ENCODE results near the gene WHAMM. TPM values are rescaled to one million over a fixed set of nuclear protein-coding genes. Genes with fewer than 3 reads are reported as not detected.
A peak's percentile ranks its signal among the peaks of the same experiment; 100 is the strongest.

The WHAMM gene
- total and polyA plus RNA-seq, 4 donors: 4.2 to 10.4 (median 6.6) TPM

GRCh38 chr15:82790321-82790720 is 19.1 kb upstream of the WHAMM start:
- no peaks in the 10 kb centered on the region for H3K4me1 ChIP-seq (ENCODE audit: control insufficient read depth in 5 of 5, insufficient read depth in 5 of 5, low read length in 5 of 5)
- H3K36me3 ChIP-seq (ENCODE audit: control insufficient read depth in 4 of 4, insufficient read depth in 4 of 4, low read length in 4 of 4): peaks cover 0 to 2% (median 0%) of the 10 kb centered on the region in 4 donors
- WGBS, 2 donors: 93 to 97% methylated on average over 11 of the region's 11 CpGs
- no peak for TF ChIP-seq CTCF (IDR thresholded peaks at IDR 0.05; ENCODE audit: control extremely low read depth, extremely low read depth)
- H3K27ac ChIP-seq (ENCODE audit: low read depth in 1 of 2, low read length in 1 of 2): no peak overlapping the region
- no peak overlapping the region for H3K4me3 ChIP-seq
- H3K27me3 ChIP-seq (ENCODE audit: control insufficient read depth in 3 of 3, insufficient read depth in 3 of 3, low read length in 2 of 3): no peaks in the 10 kb centered on the region
- peaks cover 0 to 2% (median 0%) of the 10 kb centered on the region in 4 donors for H3K9me3 ChIP-seq (ENCODE audit: control insufficient read depth in 4 of 4, insufficient read depth in 3 of 4, low read length in 3 of 4)
- no peak overlapping the region for H3K9ac ChIP-seq (ENCODE audit: insufficient read depth in 1 of 2, low read length in 2 of 2)
- ATAC-seq (ENCODE audit: insufficient read depth, low FRiP score): no peak
- DNase-seq: no peak

GRCh38 chr15:82792068-82792467 is 17.4 kb upstream of the WHAMM start:
- H3K4me1 ChIP-seq (ENCODE audit: control insufficient read depth in 5 of 5, insufficient read depth in 5 of 5, low read length in 5 of 5): no peaks in the 10 kb centered on the region
- DNase-seq (no peak), ATAC-seq (ENCODE audit: insufficient read depth, low FRiP score) (no peak)
- H3K9me3 ChIP-seq (ENCODE audit: control insufficient read depth in 4 of 4, insufficient read depth in 3 of 4, low read length in 3 of 4): peaks cover 0 to 2% (median 0%) of the 10 kb centered on the region in 4 donors
- TF ChIP-seq CTCF (IDR thresholded peaks at IDR 0.05; ENCODE audit: control extremely low read depth, extremely low read depth): no peak
- H3K9ac ChIP-seq (ENCODE audit: insufficient read depth in 1 of 2, low read length in 2 of 2): no peak overlapping the region
- WGBS, 2 donors: 72 to 84% methylated on average over 1 of the region's 1 CpG
- H3K36me3 ChIP-seq (ENCODE audit: control insufficient read depth in 4 of 4, insufficient read depth in 4 of 4, low read length in 4 of 4): no peaks in the 10 kb centered on the region
- H3K27ac ChIP-seq (ENCODE audit: low read depth in 1 of 2, low read length in 1 of 2): peak overlapping the region in 1 of 2 donors; percentile 30
- H3K4me3 ChIP-seq: no peak overlapping the region
- no peaks in the 10 kb centered on the region for H3K27me3 ChIP-seq (ENCODE audit: control insufficient read depth in 3 of 3, insufficient read depth in 3 of 3, low read length in 2 of 3)

GRCh38 chr15:82793737-82794136 is 15.7 kb upstream of the WHAMM start:
- H3K36me3 ChIP-seq (ENCODE audit: control insufficient read depth in 4 of 4, insufficient read depth in 4 of 4, low read length in 4 of 4): no peaks in the 10 kb centered on the region
- DNase-seq (no peak), ATAC-seq (ENCODE audit: insufficient read depth, low FRiP score) (no peak)
- H3K27ac ChIP-seq (ENCODE audit: low read depth in 1 of 2, low read length in 1 of 2): no peak overlapping the region
- peaks cover 0 to 2% (median 0%) of the 10 kb centered on the region in 3 donors for H3K27me3 ChIP-seq (ENCODE audit: control insufficient read depth in 3 of 3, insufficient read depth in 3 of 3, low read length in 2 of 3)
- H3K4me1 ChIP-seq (ENCODE audit: control insufficient read depth in 5 of 5, insufficient read depth in 5 of 5, low read length in 5 of 5): no peaks in the 10 kb centered on the region
- peaks cover 0 to 2% (median 0%) of the 10 kb centered on the region in 4 donors for H3K9me3 ChIP-seq (ENCODE audit: control insufficient read depth in 4 of 4, insufficient read depth in 3 of 4, low read length in 3 of 4)
- no peak overlapping the region for H3K9ac ChIP-seq (ENCODE audit: insufficient read depth in 1 of 2, low read length in 2 of 2)
- TF ChIP-seq CTCF (IDR thresholded peaks at IDR 0.05; ENCODE audit: control extremely low read depth, extremely low read depth): no peak
- H3K4me3 ChIP-seq: no peak overlapping the region

GRCh38 chr15:82798104-82798503 is 11.3 kb upstream of the WHAMM start:
- no peaks in the 10 kb centered on the region for H3K9me3 ChIP-seq (ENCODE audit: control insufficient read depth in 4 of 4, insufficient read depth in 3 of 4, low read length in 3 of 4)
- no peak overlapping the region for H3K4me3 ChIP-seq
- TF ChIP-seq CTCF (IDR thresholded peaks at IDR 0.05; ENCODE audit: control extremely low read depth, extremely low read depth): no peak
- DNase-seq: no peak
- no peak overlapping the region for H3K9ac ChIP-seq (ENCODE audit: insufficient read depth in 1 of 2, low read length in 2 of 2)
- ATAC-seq (ENCODE audit: insufficient read depth, low FRiP score): no peak
- no peak overlapping the region for H3K27ac ChIP-seq (ENCODE audit: low read depth in 1 of 2, low read length in 1 of 2)
- H3K36me3 ChIP-seq (ENCODE audit: control insufficient read depth in 4 of 4, insufficient read depth in 4 of 4, low read length in 4 of 4): no peaks in the 10 kb centered on the region
- H3K27me3 ChIP-seq (ENCODE audit: control insufficient read depth in 3 of 3, insufficient read depth in 3 of 3, low read length in 2 of 3): peaks cover 0 to 5% (median 0%) of the 10 kb centered on the region in 3 donors
- H3K4me1 ChIP-seq (ENCODE audit: control insufficient read depth in 5 of 5, insufficient read depth in 5 of 5, low read length in 5 of 5): no peaks in the 10 kb centered on the region
- 85 to 86% methylated on average over 4 of the region's 4 CpGs for WGBS, 2 donors
